NOMO-1 treated with dmso at 0.1 percent for 144 hours (cell line): ENCODE measurements around the gene HSD17B13.
"Not testable (repeated sequence)": the region's sequence is repeated elsewhere in the genome, so short reads cannot be mapped to it uniquely, and the experiment has no call there.

Source experiments
- DNase-seq: peaks from one replicate; lab custom pipeline; 2025; ENCODE audit not compliant: unreplicated experiment; lab: John Stamatoyannopoulos, UW

The HSD17B13 gene

GRCh38 chr4:87317527-87317926 lies 5.2 kb downstream of the HSD17B13 start:
- no peak for DNase-seq

- DNase-seq = no peak
These were observed 5.7 kb downstream of the HSD17B13 start for GRCh38 chr4:87316961-87317360.

- DNase-seq = not testable (repeated sequence)
These were observed 7.7 kb downstream of the HSD17B13 start for GRCh38 chr4:87315000-87315399.

- no peak for DNase-seq
These were observed 8.9 kb downstream of the HSD17B13 start for GRCh38 chr4:87313756-87314155.

GRCh38 chr4:87311684-87312083 lies 11.0 kb downstream of the HSD17B13 start:
- no peak for DNase-seq

- no peak for DNase-seq
These were observed 11.9 kb downstream of the HSD17B13 start for GRCh38 chr4:87310691-87311335.

GRCh38 chr4:87309625-87310024 lies 13.1 kb downstream of the HSD17B13 start:
- DNase-seq = no peak

GRCh38 chr4:87306056-87306455 lies 16.6 kb downstream of the HSD17B13 start:
- DNase-seq = no peak

GRCh38 chr4:87305562-87305961 lies 17.1 kb downstream of the HSD17B13 start:
- DNase-seq = no peak

GRCh38 chr4:87304745-87305432 lies 17.8 kb downstream of the HSD17B13 start:
- no peak for DNase-seq

- peak; percentile 33 for DNase-seq
These were observed 22.8 kb downstream of the HSD17B13 start for GRCh38 chr4:87299898-87300297.

GRCh38 chr4:87298362-87298761 lies 24.3 kb downstream of the HSD17B13 start:
- DNase-seq = no peak

- not testable (repeated sequence) for DNase-seq
These were observed 27.8 kb downstream of the HSD17B13 start for GRCh38 chr4:87294911-87295310.

GRCh38 chr4:87293889-87294288 lies 28.8 kb downstream of the HSD17B13 start:
- DNase-seq = not testable (repeated sequence)

- DNase-seq = no peak
These were observed 35.7 kb downstream of the HSD17B13 start for GRCh38 chr4:87286970-87287369.

GRCh38 chr4:87284268-87284667 lies 38.4 kb downstream of the HSD17B13 start:
- DNase-seq = not testable (repeated sequence)

- DNase-seq = no peak
These were observed 39.5 kb downstream of the HSD17B13 start for GRCh38 chr4:87283151-87283550.

- DNase-seq = no peak
These were observed 41.1 kb downstream of the HSD17B13 start for GRCh38 chr4:87281603-87282002.

GRCh38 chr4:87278335-87278794 lies 44.3 kb downstream of the HSD17B13 start:
- DNase-seq = no peak

GRCh38 chr4:87275311-87275710 lies 47.4 kb downstream of the HSD17B13 start:
- no peak for DNase-seq

GRCh38 chr4:87274803-87275202 lies 47.9 kb downstream of the HSD17B13 start:
- no peak for DNase-seq

GRCh38 chr4:87274327-87274726 lies 48.4 kb downstream of the HSD17B13 start:
- no peak for DNase-seq

GRCh38 chr4:87270825-87271224 lies 51.9 kb downstream of the HSD17B13 start:
- no peak for DNase-seq
